ENCODE measurements around the gene TTN. TPM values are rescaled to one million over a fixed set of nuclear protein-coding genes. Genes with fewer than 3 reads are reported as not detected.

TTN gene
- total RNA-seq, 1 donor from 2014 or later: 0.50 TPM

DNA sequence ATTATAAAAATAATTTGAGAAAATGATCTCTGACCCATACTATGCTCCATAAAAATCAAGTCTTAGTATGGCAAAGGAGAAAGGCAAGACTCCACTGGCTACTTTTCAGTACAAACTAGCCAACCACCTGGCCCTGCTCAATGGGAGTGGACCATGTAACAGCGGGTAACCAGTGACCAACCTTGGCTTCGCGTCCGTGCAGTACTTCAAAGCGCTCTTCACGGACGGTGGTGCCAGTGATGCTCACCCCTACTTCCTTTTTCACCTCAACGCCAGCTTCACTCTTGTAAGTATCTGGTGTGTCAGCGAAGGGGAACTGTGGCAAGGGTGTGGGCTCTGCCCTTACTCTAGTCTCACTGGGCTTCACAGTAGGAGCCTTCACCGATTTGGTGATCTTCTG lies 23.3 kb downstream of the TTN start:
- H2AFZ ChIP-seq (ENCODE audit: low read depth, low read length): no peak overlapping the region
- H3K36me3 ChIP-seq (ENCODE audit: insufficient read depth, low read length): no peaks in the 10 kb centered on the region
- H4K20me1 ChIP-seq (ENCODE audit: insufficient read depth, low read length): no peaks in the 10 kb centered on the region
- Mint-ChIP-seq H3K4me3 (ENCODE audit: unreplicated experiment) (no peak overlapping the region), H3K4me1 (ENCODE audit: low read depth, unreplicated experiment) (no peaks in the 10 kb centered on the region), H3K27ac (ENCODE audit: unreplicated experiment) (no peak overlapping the region), H3K27me3 (ENCODE audit: low read depth, unreplicated experiment) (no peaks in the 10 kb centered on the region), H3K36me3 (ENCODE audit: low read depth, unreplicated experiment) (no peaks in the 10 kb centered on the region), H3K9me3 (ENCODE audit: unreplicated experiment) (no peaks in the 10 kb centered on the region)
- FAIRE-seq (no peak), DNase-seq (ENCODE audit: low read depth) (no peak)
- no peak overlapping the region for H3K4me3 ChIP-seq (ENCODE audit: insufficient read depth, low read depth, low read length)
- no peaks in the 10 kb centered on the region for H3K9me3 ChIP-seq (ENCODE audit: insufficient read depth, low read depth, low read length)
- no peaks in the 10 kb centered on the region for H3K79me2 ChIP-seq (ENCODE audit: insufficient read depth, low read length)
- no peak overlapping the region for H3K9ac ChIP-seq (ENCODE audit: low read length)
- H3K27me3 ChIP-seq (ENCODE audit: insufficient read depth, low read length): no peaks in the 10 kb centered on the region
- no peak overlapping the region for H3K27ac ChIP-seq (ENCODE audit: low read depth, low read length)
- no peaks in the 10 kb centered on the region for H3K4me1 ChIP-seq (ENCODE audit: insufficient read depth, low read length)
- H3K4me2 ChIP-seq (ENCODE audit: low read length): no peak overlapping the region
- TF ChIP-seq, protein P1, sequence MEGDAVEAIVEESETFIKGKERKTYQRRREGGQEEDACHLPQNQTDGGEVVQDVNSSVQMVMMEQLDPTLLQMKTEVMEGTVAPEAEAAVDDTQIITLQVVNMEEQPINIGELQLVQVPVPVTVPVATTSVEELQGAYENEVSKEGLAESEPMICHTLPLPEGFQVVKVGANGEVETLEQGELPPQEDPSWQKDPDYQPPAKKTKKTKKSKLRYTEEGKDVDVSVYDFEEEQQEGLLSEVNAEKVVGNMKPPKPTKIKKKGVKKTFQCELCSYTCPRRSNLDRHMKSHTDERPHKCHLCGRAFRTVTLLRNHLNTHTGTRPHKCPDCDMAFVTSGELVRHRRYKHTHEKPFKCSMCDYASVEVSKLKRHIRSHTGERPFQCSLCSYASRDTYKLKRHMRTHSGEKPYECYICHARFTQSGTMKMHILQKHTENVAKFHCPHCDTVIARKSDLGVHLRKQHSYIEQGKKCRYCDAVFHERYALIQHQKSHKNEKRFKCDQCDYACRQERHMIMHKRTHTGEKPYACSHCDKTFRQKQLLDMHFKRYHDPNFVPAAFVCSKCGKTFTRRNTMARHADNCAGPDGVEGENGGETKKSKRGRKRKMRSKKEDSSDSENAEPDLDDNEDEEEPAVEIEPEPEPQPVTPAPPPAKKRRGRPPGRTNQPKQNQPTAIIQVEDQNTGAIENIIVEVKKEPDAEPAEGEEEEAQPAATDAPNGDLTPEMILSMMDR (IDR thresholded peaks at IDR 0.05; ENCODE audit: insufficient read depth, low read depth, low read length): no peak
- TF ChIP-seq EZH2 (IDR thresholded peaks at IDR 0.05; ENCODE audit: insufficient read depth, low read length): no peak

DNA sequence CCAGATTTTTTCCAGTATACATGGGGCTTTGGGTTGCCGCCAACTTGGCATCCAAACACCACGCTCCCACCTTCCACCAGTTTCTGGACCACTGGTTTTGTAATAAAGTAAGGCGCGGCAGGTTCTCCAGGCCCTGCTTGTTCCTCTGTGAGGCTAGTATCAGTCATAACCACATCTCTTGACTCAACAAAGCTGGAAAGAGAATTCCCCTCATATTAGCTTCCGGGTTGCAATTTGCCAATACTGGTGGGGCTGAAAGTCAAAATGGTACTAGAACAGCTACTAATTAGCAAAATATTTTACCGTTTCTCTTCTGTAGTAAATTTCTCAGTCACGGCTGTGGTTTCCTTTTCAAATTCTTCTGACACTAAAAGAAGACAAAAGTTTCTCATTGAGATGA lies 25.0 kb downstream of the TTN start:
- no peaks in the 10 kb centered on the region for H3K9me3 ChIP-seq (ENCODE audit: insufficient read depth, low read depth, low read length)
- H3K4me2 ChIP-seq (ENCODE audit: low read length): no peak overlapping the region
- H3K4me1 Mint-ChIP-seq (ENCODE audit: low read depth, unreplicated experiment): no peaks in the 10 kb centered on the region
- no peak overlapping the region for H3K4me3 ChIP-seq (ENCODE audit: insufficient read depth, low read depth, low read length)
- no peaks in the 10 kb centered on the region for H3K79me2 ChIP-seq (ENCODE audit: insufficient read depth, low read length)
- H3K27ac ChIP-seq (ENCODE audit: low read depth, low read length): no peak overlapping the region
- H3K4me3 Mint-ChIP-seq (ENCODE audit: unreplicated experiment): no peak overlapping the region
- no peak for FAIRE-seq
- H4K20me1 ChIP-seq (ENCODE audit: insufficient read depth, low read length): no peaks in the 10 kb centered on the region
- no peaks in the 10 kb centered on the region for H3K36me3 Mint-ChIP-seq (ENCODE audit: low read depth, unreplicated experiment)
- no peaks in the 10 kb centered on the region for H3K27me3 Mint-ChIP-seq (ENCODE audit: low read depth, unreplicated experiment)
- H2AFZ ChIP-seq (ENCODE audit: low read depth, low read length): no peak overlapping the region
- H3K36me3 ChIP-seq (ENCODE audit: insufficient read depth, low read length): no peaks in the 10 kb centered on the region
- no peaks in the 10 kb centered on the region for H3K27me3 ChIP-seq (ENCODE audit: insufficient read depth, low read length)
- TF ChIP-seq, protein P1 (IDR thresholded peaks at IDR 0.05; ENCODE audit: insufficient read depth, low read depth, low read length): no peak
- TF ChIP-seq EZH2 (IDR thresholded peaks at IDR 0.05; ENCODE audit: insufficient read depth, low read length): no peak
- H3K4me1 ChIP-seq (ENCODE audit: insufficient read depth, low read length): no peaks in the 10 kb centered on the region
- no peaks in the 10 kb centered on the region for H3K9me3 Mint-ChIP-seq (ENCODE audit: unreplicated experiment)
- H3K27ac Mint-ChIP-seq (ENCODE audit: unreplicated experiment): no peak overlapping the region
- DNase-seq (ENCODE audit: low read depth): no peak
- H3K9ac ChIP-seq (ENCODE audit: low read length): no peak overlapping the region

DNA sequence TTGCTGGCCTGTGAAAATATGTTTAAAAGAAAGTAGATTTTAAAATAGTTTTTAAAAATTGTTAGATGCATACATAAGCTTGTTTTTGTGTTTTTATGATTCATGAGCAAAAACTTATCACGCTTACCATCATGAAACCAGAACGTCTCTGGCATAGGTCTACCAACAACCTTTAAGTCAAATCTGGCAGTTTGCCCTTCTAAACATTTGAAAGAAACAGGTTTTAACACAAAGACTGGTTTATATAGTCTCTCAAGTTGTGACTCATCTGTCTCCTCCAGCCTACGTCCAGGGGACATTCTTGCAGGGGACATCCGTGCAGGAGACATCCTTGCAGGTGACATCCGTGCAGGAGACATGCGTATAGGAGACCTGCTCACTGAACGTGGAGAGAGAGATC lies 29.6 kb downstream of the TTN start:
- H3K9me3 ChIP-seq (ENCODE audit: insufficient read depth, low read depth, low read length): no peaks in the 10 kb centered on the region
- Mint-ChIP-seq H3K27ac (ENCODE audit: unreplicated experiment) (no peak overlapping the region), H3K4me3 (ENCODE audit: unreplicated experiment) (no peak overlapping the region), H3K27me3 (ENCODE audit: low read depth, unreplicated experiment) (no peaks in the 10 kb centered on the region), H3K36me3 (ENCODE audit: low read depth, unreplicated experiment) (no peaks in the 10 kb centered on the region), H3K4me1 (ENCODE audit: low read depth, unreplicated experiment) (no peaks in the 10 kb centered on the region), H3K9me3 (ENCODE audit: unreplicated experiment) (peaks cover 3% of the 10 kb centered on the region)
- H3K27me3 ChIP-seq (ENCODE audit: insufficient read depth, low read length): no peaks in the 10 kb centered on the region
- H2AFZ ChIP-seq (ENCODE audit: low read depth, low read length): no peak overlapping the region
- DNase-seq (ENCODE audit: low read depth) (no peak), FAIRE-seq (no peak)
- no peaks in the 10 kb centered on the region for H3K4me1 ChIP-seq (ENCODE audit: insufficient read depth, low read length)
- H3K79me2 ChIP-seq (ENCODE audit: insufficient read depth, low read length): no peaks in the 10 kb centered on the region
- H4K20me1 ChIP-seq (ENCODE audit: insufficient read depth, low read length): no peaks in the 10 kb centered on the region
- H3K9ac ChIP-seq (ENCODE audit: low read length): no peak overlapping the region
- H3K4me3 ChIP-seq (ENCODE audit: insufficient read depth, low read depth, low read length): no peak overlapping the region
- no peak overlapping the region for H3K4me2 ChIP-seq (ENCODE audit: low read length)
- no peaks in the 10 kb centered on the region for H3K36me3 ChIP-seq (ENCODE audit: insufficient read depth, low read length)
- no peak for TF ChIP-seq EZH2 (IDR thresholded peaks at IDR 0.05; ENCODE audit: insufficient read depth, low read length)
- TF ChIP-seq, protein P1 (IDR thresholded peaks at IDR 0.05; ENCODE audit: insufficient read depth, low read depth, low read length): no peak
- H3K27ac ChIP-seq (ENCODE audit: low read depth, low read length): no peak overlapping the region
